ENCODE measurements around the gene CCNY. TPM values are rescaled to one million over a fixed set of nuclear protein-coding genes. Genes with fewer than 3 reads are reported as not detected.

The CCNY gene
- total and polyA plus RNA-seq, 2 donors (not counting 1 experiment from before 2014, with no cell fraction given): 34.1 to 64.9 TPM

DNA sequence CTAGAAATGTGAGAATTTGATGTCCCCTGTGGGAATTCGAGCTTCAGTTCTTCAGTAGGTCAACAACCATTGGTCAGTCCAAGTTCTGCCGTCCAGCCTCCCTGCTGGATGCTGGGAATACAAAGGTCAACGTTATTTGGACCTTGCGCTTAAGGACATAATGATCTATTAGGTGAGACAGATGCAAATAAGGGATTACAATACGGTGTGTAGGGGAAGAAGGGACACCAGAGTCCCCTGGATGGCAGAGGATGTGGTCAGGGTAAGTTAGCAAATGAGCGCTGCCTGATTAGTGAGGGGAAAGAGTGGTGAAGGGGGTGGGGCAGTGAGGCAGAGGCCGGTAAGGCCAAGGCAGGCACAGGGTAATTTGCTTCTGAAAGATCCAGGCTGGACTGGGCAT, 16.2 kb downstream of the CCNY start:
- no peak overlapping the region for H2AFZ ChIP-seq (ENCODE audit: insufficient read depth, low read depth, low read length, poor library complexity, severe bottlenecking)
- H3K27me3 ChIP-seq (replicated peaks in 1 of 4; ENCODE audit: control extremely low read depth in 1 of 4, control insufficient read depth in 3 of 4, insufficient read depth in 4 of 4, low read length in 3 of 4): no peaks in the 10 kb centered on the region
- intact Hi-C loops (cut with micrococcal nuclease): no loop called here
- POLR2A ChIA-PET: no interaction called here
- Mint-ChIP-seq H3K27ac (peak overlapping the region; percentile 18), H3K4me1 (peaks cover 91% of the 10 kb centered on the region), H3K4me3 (peak overlapping the region; percentile 47), H3K9me3 (ENCODE audit: insufficient read depth) (no peaks in the 10 kb centered on the region), H3K27me3 (no peaks in the 10 kb centered on the region)
- TF ChIP-seq, protein P1, sequence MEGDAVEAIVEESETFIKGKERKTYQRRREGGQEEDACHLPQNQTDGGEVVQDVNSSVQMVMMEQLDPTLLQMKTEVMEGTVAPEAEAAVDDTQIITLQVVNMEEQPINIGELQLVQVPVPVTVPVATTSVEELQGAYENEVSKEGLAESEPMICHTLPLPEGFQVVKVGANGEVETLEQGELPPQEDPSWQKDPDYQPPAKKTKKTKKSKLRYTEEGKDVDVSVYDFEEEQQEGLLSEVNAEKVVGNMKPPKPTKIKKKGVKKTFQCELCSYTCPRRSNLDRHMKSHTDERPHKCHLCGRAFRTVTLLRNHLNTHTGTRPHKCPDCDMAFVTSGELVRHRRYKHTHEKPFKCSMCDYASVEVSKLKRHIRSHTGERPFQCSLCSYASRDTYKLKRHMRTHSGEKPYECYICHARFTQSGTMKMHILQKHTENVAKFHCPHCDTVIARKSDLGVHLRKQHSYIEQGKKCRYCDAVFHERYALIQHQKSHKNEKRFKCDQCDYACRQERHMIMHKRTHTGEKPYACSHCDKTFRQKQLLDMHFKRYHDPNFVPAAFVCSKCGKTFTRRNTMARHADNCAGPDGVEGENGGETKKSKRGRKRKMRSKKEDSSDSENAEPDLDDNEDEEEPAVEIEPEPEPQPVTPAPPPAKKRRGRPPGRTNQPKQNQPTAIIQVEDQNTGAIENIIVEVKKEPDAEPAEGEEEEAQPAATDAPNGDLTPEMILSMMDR (IDR thresholded peaks at IDR 0.05): no peak
- TF ChIP-seq EZH2 (IDR thresholded peaks at IDR 0.05; ENCODE audit: borderline replicate concordance, insufficient read depth, low read depth, low read length, poor library complexity, severe bottlenecking): no peak
- H3K36me3 ChIP-seq (replicated peaks in 1 of 2; ENCODE audit: control extremely low read depth in 1 of 2, control insufficient read depth in 1 of 2, extremely low read depth in 1 of 2, insufficient read depth in 2 of 2, low read length in 1 of 2): no peaks in the 10 kb centered on the region
- peaks cover 94% of the 10 kb centered on the region for H4K20me1 ChIP-seq (ENCODE audit: control insufficient read depth, insufficient read depth, low read length, poor library complexity, severe bottlenecking)
- H3K27ac ChIP-seq (ENCODE audit: low read length in 2 of 2): no peak overlapping the region
- CTCF ChIA-PET: interaction anchor here (1.4 kb wide), 1 partner anchor 27 kb away, joined by 3 read pairs; no protein-coding TSS in a partner anchor
- ATAC-seq (ENCODE audit: low read depth): peak; percentile 48
- peak overlapping the region; percentile 38 for H3K4me2 ChIP-seq (replicated peaks; ENCODE audit: low read depth, low read length, poor library complexity, severe bottlenecking)
- H3K4me1 ChIP-seq (ENCODE audit: control insufficient read depth in 2 of 2, insufficient read depth in 2 of 2, low read length in 2 of 2): peaks cover 35 to 55% of the 10 kb centered on the region in 2 donors
- 59% methylated on average over 5 of the region's 7 CpGs for WGBS (ENCODE audit: insufficient coverage)
- no peak overlapping the region for H3K4me3 ChIP-seq (ENCODE audit: control extremely low read depth in 1 of 5, extremely low read depth in 1 of 5, insufficient read depth in 1 of 5, low read depth in 2 of 5, low read length in 4 of 5)
- peaks cover 99% of the 10 kb centered on the region for H3K79me2 ChIP-seq (ENCODE audit: control insufficient read depth, insufficient read depth, low read length)
- H3K9me3 ChIP-seq (ENCODE audit: control extremely low read depth in 1 of 3, control insufficient read depth in 2 of 3, insufficient read depth in 1 of 3, low read length in 2 of 3): peaks cover 0 to 3% (median 0%) of the 10 kb centered on the region in 3 donors
- no peak overlapping the region for H3K9ac ChIP-seq (ENCODE audit: low read length)
- no peak for DNase-seq

GRCh38 chr10:35353395-35353794, 17.1 kb downstream of the CCNY start:
- Histone ChIP-seq H3K27ac (ENCODE audit: low read length in 2 of 2) (no peak overlapping the region), H3K4me2 (replicated peaks; ENCODE audit: low read depth, low read length, poor library complexity, severe bottlenecking) (peak overlapping the region; percentile 2), H4K20me1 (ENCODE audit: control insufficient read depth, insufficient read depth, low read length, poor library complexity, severe bottlenecking) (peaks cover 93% of the 10 kb centered on the region), H3K4me1 (ENCODE audit: control insufficient read depth in 2 of 2, insufficient read depth in 2 of 2, low read length in 2 of 2) (peaks cover 38 to 58% of the 10 kb centered on the region in 2 donors), H3K36me3 (replicated peaks in 1 of 2; ENCODE audit: control extremely low read depth in 1 of 2, control insufficient read depth in 1 of 2, extremely low read depth in 1 of 2, insufficient read depth in 2 of 2, low read length in 1 of 2) (no peaks in the 10 kb centered on the region), H3K27me3 (replicated peaks in 1 of 4; ENCODE audit: control extremely low read depth in 1 of 4, control insufficient read depth in 3 of 4, insufficient read depth in 4 of 4, low read length in 3 of 4) (no peaks in the 10 kb centered on the region), H3K9me3 (ENCODE audit: control extremely low read depth in 1 of 3, control insufficient read depth in 2 of 3, insufficient read depth in 1 of 3, low read length in 2 of 3) (peaks cover 0 to 3% (median 0%) of the 10 kb centered on the region in 3 donors), H2AFZ (ENCODE audit: insufficient read depth, low read depth, low read length, poor library complexity, severe bottlenecking) (no peak overlapping the region), H3K79me2 (ENCODE audit: control insufficient read depth, insufficient read depth, low read length) (peaks cover 99% of the 10 kb centered on the region), H3K4me3 (ENCODE audit: control extremely low read depth in 1 of 5, extremely low read depth in 1 of 5, insufficient read depth in 1 of 5, low read depth in 2 of 5, low read length in 4 of 5) (no peak overlapping the region), H3K9ac (ENCODE audit: low read length) (no peak overlapping the region)
- TF ChIP-seq EZH2 (IDR thresholded peaks at IDR 0.05; ENCODE audit: borderline replicate concordance, insufficient read depth, low read depth, low read length, poor library complexity, severe bottlenecking): no peak
- TF ChIP-seq, protein P1 (IDR thresholded peaks at IDR 0.05): no peak
- Mint-ChIP-seq H3K27ac (no peak overlapping the region), H3K27me3 (no peaks in the 10 kb centered on the region), H3K4me1 (peaks cover 91% of the 10 kb centered on the region), H3K9me3 (ENCODE audit: insufficient read depth) (no peaks in the 10 kb centered on the region), H3K4me3 (peak overlapping the region; percentile 47)
- no peak for DNase-seq
- POLR2A ChIA-PET: no interaction called here
- ATAC-seq (ENCODE audit: low read depth): no peak
- intact Hi-C loops (cut with micrococcal nuclease): no loop called here
- CTCF ChIA-PET: interaction anchor here (1.1 kb wide), 1 partner anchor 232 kb away, joined by 6 read pairs; no protein-coding TSS in a partner anchor
- WGBS (ENCODE audit: insufficient coverage): 82% methylated on average over 2 of the region's 2 CpGs
